Measurements from ENCODE around the gene ROCK2.

Gene ROCK2

DNA sequence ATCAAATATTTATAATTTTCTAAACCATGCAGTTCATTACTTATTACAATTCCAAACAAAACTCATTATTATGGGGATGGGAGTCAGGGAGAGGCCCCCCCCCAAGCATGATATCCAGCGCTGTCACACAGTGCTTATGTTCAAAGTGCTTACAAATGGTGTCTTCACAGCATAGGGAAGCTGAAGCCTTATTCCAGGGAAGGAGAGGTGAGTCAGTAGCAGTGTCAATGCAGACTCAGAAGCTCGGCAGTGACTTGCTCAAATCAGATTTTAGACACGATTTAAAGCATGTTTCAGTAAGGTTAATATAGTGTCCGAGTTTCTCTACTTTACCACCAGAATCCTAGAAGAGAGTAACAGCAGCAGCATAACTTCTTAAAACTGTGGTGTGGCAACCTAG is 164.5 kb downstream of the ROCK2 start:
- TF ChIP-seq, protein P1, sequence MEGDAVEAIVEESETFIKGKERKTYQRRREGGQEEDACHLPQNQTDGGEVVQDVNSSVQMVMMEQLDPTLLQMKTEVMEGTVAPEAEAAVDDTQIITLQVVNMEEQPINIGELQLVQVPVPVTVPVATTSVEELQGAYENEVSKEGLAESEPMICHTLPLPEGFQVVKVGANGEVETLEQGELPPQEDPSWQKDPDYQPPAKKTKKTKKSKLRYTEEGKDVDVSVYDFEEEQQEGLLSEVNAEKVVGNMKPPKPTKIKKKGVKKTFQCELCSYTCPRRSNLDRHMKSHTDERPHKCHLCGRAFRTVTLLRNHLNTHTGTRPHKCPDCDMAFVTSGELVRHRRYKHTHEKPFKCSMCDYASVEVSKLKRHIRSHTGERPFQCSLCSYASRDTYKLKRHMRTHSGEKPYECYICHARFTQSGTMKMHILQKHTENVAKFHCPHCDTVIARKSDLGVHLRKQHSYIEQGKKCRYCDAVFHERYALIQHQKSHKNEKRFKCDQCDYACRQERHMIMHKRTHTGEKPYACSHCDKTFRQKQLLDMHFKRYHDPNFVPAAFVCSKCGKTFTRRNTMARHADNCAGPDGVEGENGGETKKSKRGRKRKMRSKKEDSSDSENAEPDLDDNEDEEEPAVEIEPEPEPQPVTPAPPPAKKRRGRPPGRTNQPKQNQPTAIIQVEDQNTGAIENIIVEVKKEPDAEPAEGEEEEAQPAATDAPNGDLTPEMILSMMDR (IDR thresholded peaks at IDR 0.05; ENCODE audit: extremely low read depth, missing control alignments) = no peak

GRCh38 chr2:11179196-11179595 is 165.2 kb downstream of the ROCK2 start:
- no peak for DNase-seq (ENCODE audit: low spot score)
- TF ChIP-seq, protein P1 (IDR thresholded peaks at IDR 0.05; ENCODE audit: extremely low read depth, missing control alignments) = no peak

More for the DNA sequence above, 164.5 kb downstream of the ROCK2 start:
- DNase-seq (ENCODE audit: low spot score) = no peak

GRCh38 chr2:11177871-11178690 is 166.4 kb downstream of the ROCK2 start:
- TF ChIP-seq, protein P1 (IDR thresholded peaks at IDR 0.05; ENCODE audit: extremely low read depth, missing control alignments) = no peak
- DNase-seq (ENCODE audit: low spot score) = no peak

DNA sequence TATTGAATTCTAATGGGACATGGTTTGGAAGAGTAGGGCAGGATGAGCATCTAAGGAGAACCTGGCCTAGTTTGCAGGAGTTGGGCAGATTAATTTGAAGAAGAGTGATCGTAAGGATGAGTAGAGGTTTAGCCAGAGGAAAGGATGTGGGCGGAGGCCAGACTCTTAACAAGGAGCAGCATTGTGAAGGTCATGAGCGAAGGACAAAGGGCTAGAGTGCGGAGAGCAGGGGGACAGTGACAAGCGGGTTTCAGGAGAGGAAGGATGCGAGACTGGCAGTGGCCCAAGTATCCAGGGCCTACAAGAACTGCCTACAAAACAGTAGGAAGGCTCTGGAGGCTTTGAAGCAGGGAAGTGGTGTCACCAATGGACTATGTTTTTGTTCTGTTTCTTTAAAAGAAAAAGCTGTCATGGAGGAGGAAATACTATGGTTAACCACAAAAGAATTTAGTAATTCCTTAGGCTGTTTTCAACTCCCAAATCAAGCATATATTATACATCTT is 169.1 kb downstream of the ROCK2 start:
- peak; percentile 6 for DNase-seq (ENCODE audit: low spot score)
- TF ChIP-seq, protein P1 (IDR thresholded peaks at IDR 0.05; ENCODE audit: extremely low read depth, missing control alignments) = no peak

- DNase-seq (ENCODE audit: low spot score) = no peak
- TF ChIP-seq, protein P1 (IDR thresholded peaks at IDR 0.05; ENCODE audit: extremely low read depth, missing control alignments) = no peak
Measured at GRCh38 chr2:11174222-11174621, 170.2 kb downstream of the ROCK2 start.

- no peak for DNase-seq (ENCODE audit: low spot score)
Measured at GRCh38 chr2:11169333-11169732, 175.1 kb downstream of the ROCK2 start.

GRCh38 chr2:11168488-11168887 is 175.9 kb downstream of the ROCK2 start:
- DNase-seq (ENCODE audit: low spot score) = no peak
- TF ChIP-seq, protein P1 (IDR thresholded peaks at IDR 0.05; ENCODE audit: extremely low read depth, missing control alignments) = no peak

More at GRCh38 chr2:11169333-11169732, 175.1 kb downstream of the ROCK2 start:
- TF ChIP-seq, protein P1 (IDR thresholded peaks at IDR 0.05; ENCODE audit: extremely low read depth, missing control alignments) = no peak

Data from GM20000 (cell line).